Measurements from ENCODE around the gene CATSPERD. TPM values are rescaled to one million over a fixed set of nuclear protein-coding genes. Genes with fewer than 3 reads are reported as not detected.

Gene CATSPERD
- total RNA-seq, 1 donor from 2014 or later, result not detected

- Mint-ChIP-seq H3K36me3 (peaks cover 4% of the 10 kb centered on the region), H3K9me3 (no peaks in the 10 kb centered on the region), H3K27ac (no peak overlapping the region), H3K4me3 (no peak overlapping the region), H3K27me3 (ENCODE audit: low read depth) (no peaks in the 10 kb centered on the region), H3K4me1 (peaks cover 28% of the 10 kb centered on the region)
- DNase-seq (ENCODE audit: low spot score in 2 of 2, unreplicated experiment in 2 of 2), result no peak
- TF ChIP-seq CTCF (IDR thresholded peaks at IDR 0.05; ENCODE audit: unreplicated experiment), result no peak
These were observed 42.2 kb upstream of the CATSPERD start for GRCh38 chr19:5678071-5678718.

- Mint-ChIP-seq H3K27me3 (ENCODE audit: low read depth) (no peaks in the 10 kb centered on the region), H3K36me3 (no peaks in the 10 kb centered on the region), H3K4me3 (peak overlapping the region; percentile 100), H3K4me1 (peaks cover 30% of the 10 kb centered on the region), H3K27ac (peak overlapping the region; percentile 96), H3K9me3 (no peaks in the 10 kb centered on the region)
- TF ChIP-seq CTCF (IDR thresholded peaks at IDR 0.05; ENCODE audit: unreplicated experiment), result no peak
- DNase-seq (ENCODE audit: low spot score in 2 of 2, unreplicated experiment in 2 of 2), result no peak
These were observed 41.0 kb upstream of the CATSPERD start for GRCh38 chr19:5679289-5680083.

GRCh38 chr19:5680084-5680436 lies 40.4 kb upstream of the CATSPERD start:
- Mint-ChIP-seq H3K4me3 (peak overlapping the region; percentile 100), H3K27ac (peak overlapping the region; percentile 96)
- peak in 1 of 2 experiments; percentile 54 for DNase-seq (ENCODE audit: low spot score in 2 of 2, unreplicated experiment in 2 of 2)

GRCh38 chr19:5680437-5681368 lies 39.7 kb upstream of the CATSPERD start, which contains the start of the genes HSD11B1L and MICOS13:
Gene HSD11B1L, plus strand, starts transcription at chr19:5681027. Its CDS starts 3,806 bp downstream, at chr19:5684833.
Gene MICOS13, minus strand, starts transcription at chr19:5680516. Its CDS starts 30 bp downstream, at chr19:5680486.
- Mint-ChIP-seq H3K27me3 (ENCODE audit: low read depth) (no peaks in the 10 kb centered on the region), H3K4me1 (peaks cover 30% of the 10 kb centered on the region), H3K36me3 (no peaks in the 10 kb centered on the region), H3K27ac (peak within 1 kb of the TSS; percentile 96), H3K9me3 (no peaks in the 10 kb centered on the region), H3K4me3 (peak within 1 kb of the TSS; percentile 100)
- no peak for TF ChIP-seq CTCF (IDR thresholded peaks at IDR 0.05; ENCODE audit: unreplicated experiment)
- DNase-seq (ENCODE audit: low spot score in 2 of 2, unreplicated experiment in 2 of 2), result peak; percentile 96 to 99

More at GRCh38 chr19:5680084-5680436, 40.4 kb upstream of the CATSPERD start:
- H3K9me3 Mint-ChIP-seq, result no peaks in the 10 kb centered on the region
- H3K4me1 Mint-ChIP-seq, result peaks cover 30% of the 10 kb centered on the region
- TF ChIP-seq CTCF (IDR thresholded peaks at IDR 0.05; ENCODE audit: unreplicated experiment), result no peak
- no peaks in the 10 kb centered on the region for H3K36me3 Mint-ChIP-seq
- H3K27me3 Mint-ChIP-seq (ENCODE audit: low read depth), result no peaks in the 10 kb centered on the region

- Mint-ChIP-seq H3K27ac (peak overlapping the region; percentile 19), H3K36me3 (no peaks in the 10 kb centered on the region), H3K27me3 (ENCODE audit: low read depth) (no peaks in the 10 kb centered on the region), H3K9me3 (no peaks in the 10 kb centered on the region), H3K4me3 (peak overlapping the region; percentile 100), H3K4me1 (peaks cover 30% of the 10 kb centered on the region)
- no peak for TF ChIP-seq CTCF (IDR thresholded peaks at IDR 0.05; ENCODE audit: unreplicated experiment)
- no peak for DNase-seq (ENCODE audit: low spot score in 2 of 2, unreplicated experiment in 2 of 2)
These were observed 38.9 kb upstream of the CATSPERD start for GRCh38 chr19:5681391-5682106.
